HAP-1 (cell line): ENCODE results near the gene ATG2B.

Experiments
- DNase-seq, 2 experiments: peaks; one replicate each; pipeline ENCODE4 v3.0.0-alpha.2; 2016 to 2020; ENCODE audit warnings: low spot score in 2 of 2
- H3K27me3 ChIP-seq: fragments of 250-450 bp; sonication (Bioruptor Pico); 2 replicates; pipeline ENCODE4 v1.5.1; 2020; ENCODE audit warnings: low read depth, mild to moderate bottlenecking, moderate library complexity
- H3K36me3 ChIP-seq: fragments of 250-450 bp; sonication (Bioruptor Pico); replicated peaks from 2 replicates; pipeline ENCODE4 v1.5.1; 2020; ENCODE audit warnings: mild to moderate bottlenecking
- H3K4me1 ChIP-seq: fragments of 250-450 bp; sonication (Bioruptor Pico); 2 replicates; pipeline ENCODE4 v1.5.1; 2020; ENCODE audit warnings: mild to moderate bottlenecking
- H3K4me3 ChIP-seq: fragments of 250-450 bp; sonication (Bioruptor Pico); 2 replicates; pipeline ENCODE4 v1.5.1; 2020; ENCODE audit warnings: mild to moderate bottlenecking, moderate library complexity
- H3K9me3 ChIP-seq: fragments of 250-450 bp; sonication (Bioruptor Pico); 2 replicates; pipeline ENCODE4 v1.5.1; 2020; ENCODE audit warnings: mild to moderate bottlenecking, moderate library complexity
- in situ Hi-C: fragments of 300-500 bp; cut with MboI; formaldehyde crosslinking; loops from 3 replicates; pipeline ENCODE4 v1.14.3; 2020; ENCODE audit warnings: low sequenced_read_pairs, inconsistent platforms, mixed read lengths

Gene ATG2B

DNA sequence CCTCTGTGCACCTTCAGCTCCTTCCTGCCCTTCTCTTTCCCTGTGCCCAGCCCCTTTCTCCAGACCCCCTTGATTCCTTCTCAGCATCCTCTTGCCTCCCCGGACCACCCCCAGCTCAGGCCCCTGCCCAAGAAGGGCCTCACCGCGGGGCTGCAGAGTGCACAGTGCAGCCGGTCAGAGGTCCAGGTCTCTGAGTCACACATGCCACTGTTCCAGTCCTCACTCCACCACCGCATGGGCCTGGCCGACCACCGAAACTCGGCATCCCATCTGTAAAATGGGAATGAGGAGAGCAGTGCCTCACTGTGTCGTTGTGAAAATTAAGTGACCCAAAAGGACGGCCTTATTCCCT is 93.8 kb downstream of the ATG2B start:
- no peak for DNase-seq
- no peaks in the 10 kb centered on the region for H3K4me1 ChIP-seq
- no peaks in the 10 kb centered on the region for H3K9me3 ChIP-seq
- in situ Hi-C loops = loop anchor here (25.0 kb wide), 1 partner anchor 707 kb away; no protein-coding TSS in a partner anchor
- no peaks in the 10 kb centered on the region for H3K27me3 ChIP-seq
- no peak overlapping the region for H3K4me3 ChIP-seq
- H3K36me3 ChIP-seq = no peaks in the 10 kb centered on the region

DNA sequence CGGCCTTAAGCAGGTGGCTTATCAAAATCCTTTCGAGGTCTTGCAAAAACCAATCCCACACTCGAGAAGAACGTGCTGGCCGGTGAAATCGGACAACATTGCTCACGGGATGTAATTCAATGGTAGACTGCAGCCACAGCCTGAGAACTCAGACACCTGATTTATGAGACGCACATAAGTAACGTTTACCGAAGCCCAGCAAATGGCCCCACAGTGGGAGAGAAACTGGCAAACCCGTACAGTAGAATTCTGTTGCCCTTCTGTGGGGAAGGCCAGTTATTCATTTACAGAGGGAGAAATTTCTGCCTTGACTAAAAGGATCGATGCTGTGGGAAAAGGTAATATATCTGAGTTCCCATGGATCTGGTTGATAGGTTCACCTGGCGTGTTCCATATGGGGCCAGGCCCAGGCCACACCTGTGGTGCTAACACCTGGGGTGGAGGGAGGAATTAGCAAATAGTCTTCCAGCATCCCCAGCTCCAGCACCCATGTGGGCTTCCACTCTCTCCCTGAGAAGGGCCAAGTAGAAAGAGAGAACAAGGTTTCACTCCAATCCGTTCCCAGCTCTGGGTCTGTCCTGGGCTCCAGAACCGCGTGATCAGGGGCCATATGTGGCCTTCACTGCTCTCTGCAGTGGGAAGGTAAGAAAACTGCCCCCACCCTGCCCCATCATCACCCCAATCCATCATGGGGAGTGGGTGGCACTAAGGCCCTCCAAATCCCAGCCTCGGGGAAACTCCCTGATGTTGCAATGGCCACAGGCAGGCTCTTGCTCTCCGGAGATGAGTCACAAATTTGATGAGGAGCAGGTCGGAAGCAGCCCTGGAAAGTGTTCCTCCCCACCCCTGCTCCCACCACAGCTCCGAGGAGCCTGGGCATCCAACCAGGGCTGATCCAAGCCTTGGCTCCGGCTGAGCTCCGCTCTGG is 94.4 kb downstream of the ATG2B start:
- H3K36me3 ChIP-seq = no peaks in the 10 kb centered on the region
- in situ Hi-C loops = loop anchor here (25.0 kb wide), 1 partner anchor 706 kb away; no protein-coding TSS in a partner anchor

DNA sequence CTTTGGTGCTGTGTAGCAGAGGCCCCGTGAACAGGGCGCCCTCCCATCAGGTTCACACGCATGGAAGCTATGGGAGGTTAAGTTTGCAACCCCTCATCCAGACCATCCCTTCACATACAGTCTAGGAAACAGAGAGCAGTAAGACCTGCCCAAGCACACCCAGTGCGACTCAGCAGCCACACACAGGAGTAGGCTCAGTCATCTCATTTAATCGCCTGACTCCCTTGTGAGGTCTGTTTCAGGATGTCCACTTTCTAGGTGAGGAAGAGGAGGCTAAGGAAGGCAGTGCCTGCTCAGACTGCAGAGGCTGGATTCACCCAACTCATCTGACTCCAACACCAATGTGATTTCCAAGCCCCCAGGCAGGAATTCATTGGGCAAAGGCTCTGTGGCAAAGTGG is 95.2 kb downstream of the ATG2B start:
- H3K27me3 ChIP-seq = no peaks in the 10 kb centered on the region
- H3K4me1 ChIP-seq = no peaks in the 10 kb centered on the region
- no peaks in the 10 kb centered on the region for H3K9me3 ChIP-seq
- H3K4me3 ChIP-seq = no peak overlapping the region
- no peak for DNase-seq
- in situ Hi-C loops = loop anchor here (25.0 kb wide), 1 partner anchor 706 kb away; no protein-coding TSS in a partner anchor
- H3K36me3 ChIP-seq = no peaks in the 10 kb centered on the region

More for the DNA sequence above, 94.4 kb downstream of the ATG2B start:
- no peak for DNase-seq
- H3K27me3 ChIP-seq = no peaks in the 10 kb centered on the region
- H3K4me1 ChIP-seq = no peaks in the 10 kb centered on the region
- H3K4me3 ChIP-seq = no peak overlapping the region
- no peaks in the 10 kb centered on the region for H3K9me3 ChIP-seq

DNA sequence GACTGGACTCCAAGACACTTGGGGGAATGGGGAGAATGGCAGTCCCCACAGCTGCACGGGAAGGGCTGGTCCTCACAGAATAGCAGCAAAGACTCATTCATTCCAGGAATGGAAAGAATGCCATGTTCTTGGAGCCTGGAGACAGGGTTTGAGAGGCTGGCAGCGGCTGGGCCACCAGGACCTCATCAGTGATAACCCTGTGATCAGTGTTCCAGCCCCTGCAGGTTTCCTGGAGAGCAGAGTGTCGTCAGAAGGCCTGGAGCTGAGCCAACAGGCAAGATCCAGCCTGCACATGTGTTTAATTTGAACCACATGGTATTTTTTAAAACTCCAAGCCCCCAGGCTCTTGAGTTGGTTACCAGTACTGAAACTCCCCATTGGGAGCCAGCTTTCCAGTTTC is 95.8 kb downstream of the ATG2B start:
- Histone ChIP-seq H3K4me1 (no peaks in the 10 kb centered on the region), H3K4me3 (no peak overlapping the region), H3K27me3 (no peaks in the 10 kb centered on the region), H3K36me3 (no peaks in the 10 kb centered on the region), H3K9me3 (no peaks in the 10 kb centered on the region)
- DNase-seq = no peak
- in situ Hi-C loops = loop anchor here (25.0 kb wide), 1 partner anchor 705 kb away; no protein-coding TSS in a partner anchor

DNA sequence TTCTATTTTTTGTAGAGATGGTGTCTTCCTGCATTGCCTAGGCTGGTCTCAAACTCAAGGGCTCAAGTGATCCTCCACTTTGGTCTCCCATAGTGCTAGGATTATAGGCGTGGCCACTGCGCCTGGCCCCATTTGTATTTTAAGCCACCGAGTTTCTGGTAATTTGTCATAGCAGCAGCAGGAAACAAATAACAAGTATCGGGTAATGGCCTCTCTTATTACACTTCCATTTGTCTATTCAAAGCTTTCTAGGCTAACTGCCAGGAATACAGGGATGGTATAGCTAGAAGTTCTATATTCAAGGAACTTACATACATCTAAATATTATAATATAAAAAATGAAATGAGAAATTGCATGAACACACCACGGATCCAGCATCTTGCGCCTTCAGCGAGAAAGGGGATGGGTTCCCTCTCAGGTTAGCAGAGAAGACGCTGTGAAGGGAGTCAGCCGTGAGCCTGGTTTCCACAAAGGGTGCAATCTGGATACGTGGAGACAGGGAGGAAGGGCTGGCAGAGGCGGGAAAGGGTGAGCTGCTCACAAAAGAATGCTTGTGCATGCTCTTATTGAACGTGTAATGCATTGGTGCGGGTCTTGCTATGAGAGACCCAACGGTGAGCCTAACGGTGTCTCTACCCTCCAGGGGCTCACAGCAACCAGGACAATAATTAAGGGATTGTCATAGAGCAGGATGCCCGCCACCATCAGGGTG is 97.6 kb downstream of the ATG2B start:
- H3K9me3 ChIP-seq = no peaks in the 10 kb centered on the region
- in situ Hi-C loops = loop anchor here (25.0 kb wide), 1 partner anchor 703 kb away; no protein-coding TSS in a partner anchor
- no peak overlapping the region for H3K4me3 ChIP-seq
- peaks cover 2% of the 10 kb centered on the region; the same call in 1 of the 2 replicates for H3K27me3 ChIP-seq
- no peaks in the 10 kb centered on the region for H3K36me3 ChIP-seq
- no peak for DNase-seq
- H3K4me1 ChIP-seq = no peaks in the 10 kb centered on the region

DNA sequence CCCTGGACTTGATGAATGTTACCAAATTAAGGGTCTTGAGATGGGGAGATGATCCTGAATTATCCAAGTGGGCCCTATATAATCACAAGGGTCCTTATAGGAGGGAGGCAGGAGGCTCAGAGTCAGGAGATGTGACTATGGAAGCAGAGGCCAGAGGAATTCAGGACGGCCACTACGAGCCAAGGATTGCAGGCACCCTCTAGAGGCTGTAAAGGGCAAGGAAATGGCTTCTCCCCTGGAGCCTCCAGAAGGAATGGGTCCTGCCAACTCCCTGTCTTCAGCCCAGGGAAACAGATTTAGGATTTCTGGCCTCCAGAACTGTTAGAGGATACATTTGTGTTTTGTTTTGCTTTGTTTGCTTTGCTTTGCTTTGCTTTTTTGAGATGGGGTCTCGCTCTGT is 98.3 kb downstream of the ATG2B start:
- Histone ChIP-seq H3K36me3 (no peaks in the 10 kb centered on the region), H3K4me3 (no peak overlapping the region), H3K9me3 (no peaks in the 10 kb centered on the region), H3K4me1 (no peaks in the 10 kb centered on the region), H3K27me3 (peaks cover 2% of the 10 kb centered on the region; the same call in 1 of the 2 replicates)
- in situ Hi-C loops = loop anchor here (25.0 kb wide), 1 partner anchor 703 kb away; no protein-coding TSS in a partner anchor
- no peak for DNase-seq

DNA sequence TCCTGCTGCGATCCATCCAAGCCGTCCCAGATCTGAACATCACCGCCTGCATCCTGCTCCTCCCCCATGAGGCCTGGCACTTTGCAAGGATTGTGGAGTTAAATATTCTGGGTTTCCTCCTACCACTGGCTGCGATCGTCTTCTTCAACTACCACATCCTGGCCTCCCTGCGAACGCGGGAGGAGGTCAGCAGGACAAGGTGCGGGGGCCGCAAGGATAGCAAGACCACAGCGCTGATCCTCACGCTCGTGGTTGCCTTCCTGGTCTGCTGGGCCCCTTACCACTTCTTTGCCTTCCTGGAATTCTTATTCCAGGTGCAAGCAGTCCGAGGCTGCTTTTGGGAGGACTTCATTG is 99.0 kb downstream of the ATG2B start:
- in situ Hi-C loops = loop anchor here (25.0 kb wide), 1 partner anchor 702 kb away; no protein-coding TSS in a partner anchor
- peaks cover 2% of the 10 kb centered on the region; the same call in 1 of the 2 replicates for H3K27me3 ChIP-seq

DNA sequence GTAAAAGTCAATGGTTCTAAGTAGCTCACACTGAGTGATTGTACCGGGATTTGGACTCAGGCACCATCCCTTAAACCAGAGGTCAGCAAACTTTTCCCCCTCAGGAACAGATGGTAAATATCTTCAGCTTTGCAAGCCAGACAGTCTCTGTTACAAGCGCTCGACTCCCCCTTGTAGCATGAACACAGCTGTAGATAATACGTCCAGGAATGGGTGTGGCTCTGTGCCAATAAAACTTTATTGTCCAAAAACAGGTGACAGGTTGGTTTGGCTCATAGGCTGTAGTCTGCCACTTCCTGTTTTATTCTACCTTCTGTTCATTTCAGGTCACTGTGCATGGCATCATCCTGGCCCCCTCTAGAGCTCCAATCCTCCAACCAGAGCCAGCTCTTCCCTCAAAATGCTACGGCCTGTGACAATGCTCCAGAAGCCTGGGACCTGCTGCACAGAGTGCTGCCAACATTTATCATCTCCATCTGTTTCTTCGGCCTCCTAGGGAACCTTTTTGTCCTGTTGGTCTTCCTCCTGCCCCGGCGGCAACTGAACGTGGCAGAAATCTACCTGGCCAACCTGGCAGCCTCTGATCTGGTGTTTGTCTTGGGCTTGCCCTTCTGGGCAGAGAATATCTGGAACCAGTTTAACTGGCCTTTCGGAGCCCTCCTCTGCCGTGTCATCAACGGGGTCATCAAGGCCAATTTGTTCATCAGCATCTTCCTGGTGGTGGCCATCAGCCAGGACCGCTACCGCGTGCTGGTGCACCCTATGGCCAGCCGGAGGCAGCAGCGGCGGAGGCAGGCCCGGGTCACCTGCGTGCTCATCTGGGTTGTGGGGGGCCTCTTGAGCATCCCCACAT is 99.6 kb downstream of the ATG2B start:
- Histone ChIP-seq H3K36me3 (no peaks in the 10 kb centered on the region), H3K4me1 (no peaks in the 10 kb centered on the region), H3K9me3 (no peaks in the 10 kb centered on the region), H3K27me3 (peaks cover 2% of the 10 kb centered on the region), H3K4me3 (no peak overlapping the region)
- in situ Hi-C loops = loop anchor here (25.0 kb wide), 1 partner anchor 701 kb away; no protein-coding TSS in a partner anchor
- no peak for DNase-seq

More for the DNA sequence above, 99.0 kb downstream of the ATG2B start:
- no peaks in the 10 kb centered on the region for H3K9me3 ChIP-seq
- H3K4me1 ChIP-seq = no peaks in the 10 kb centered on the region
- no peak overlapping the region for H3K4me3 ChIP-seq
- DNase-seq = no peak
- H3K36me3 ChIP-seq = no peaks in the 10 kb centered on the region

DNA sequence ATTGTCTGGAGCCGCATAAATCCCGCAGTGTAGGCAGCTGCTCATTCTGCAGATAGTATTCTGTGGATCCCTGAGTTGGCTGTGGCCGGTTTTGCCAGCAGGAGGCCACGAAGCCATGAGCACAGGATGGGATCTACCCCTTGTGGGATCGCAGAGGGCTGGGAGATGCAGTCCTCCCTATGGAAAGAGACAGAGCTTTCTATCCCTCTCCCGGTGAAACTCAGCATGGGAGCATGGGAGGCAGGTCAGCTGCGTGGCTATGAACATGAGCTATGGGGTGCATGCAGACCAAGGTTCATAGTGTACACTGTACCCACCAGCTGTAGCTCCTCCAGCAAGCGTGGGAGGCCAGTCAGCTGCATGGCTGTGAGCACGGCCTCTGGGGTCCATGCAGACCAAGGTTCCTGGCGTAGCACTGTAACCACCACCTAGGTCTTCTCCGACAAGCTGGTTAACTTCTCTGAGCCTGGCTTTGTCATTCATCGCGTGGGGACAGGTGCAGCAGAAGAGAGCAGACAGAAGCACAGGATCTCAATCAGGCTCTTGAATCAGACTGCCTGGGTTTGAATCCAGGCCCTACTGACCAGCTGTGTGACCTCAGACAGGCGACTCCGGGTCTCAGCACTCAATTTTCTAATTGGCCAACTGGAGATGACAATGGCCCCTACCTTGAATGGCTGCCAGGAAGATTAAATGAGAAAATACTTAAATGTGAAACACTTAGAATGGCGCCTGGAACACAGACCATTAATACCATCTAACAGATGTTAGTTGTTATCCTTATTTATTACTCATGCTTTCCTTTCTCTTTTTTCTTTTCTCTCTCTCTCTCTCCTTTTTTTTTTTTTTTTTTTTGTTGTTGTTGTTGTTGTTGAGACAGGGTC is 101.1 kb downstream of the ATG2B start:
- H3K4me1 ChIP-seq = no peaks in the 10 kb centered on the region
- no peak overlapping the region for H3K4me3 ChIP-seq
- no peaks in the 10 kb centered on the region for H3K9me3 ChIP-seq
- H3K36me3 ChIP-seq = no peaks in the 10 kb centered on the region
- no peak for DNase-seq
- in situ Hi-C loops = loop anchor here (25.0 kb wide), 1 partner anchor 700 kb away; no protein-coding TSS in a partner anchor
- peaks cover 2% of the 10 kb centered on the region for H3K27me3 ChIP-seq

DNA sequence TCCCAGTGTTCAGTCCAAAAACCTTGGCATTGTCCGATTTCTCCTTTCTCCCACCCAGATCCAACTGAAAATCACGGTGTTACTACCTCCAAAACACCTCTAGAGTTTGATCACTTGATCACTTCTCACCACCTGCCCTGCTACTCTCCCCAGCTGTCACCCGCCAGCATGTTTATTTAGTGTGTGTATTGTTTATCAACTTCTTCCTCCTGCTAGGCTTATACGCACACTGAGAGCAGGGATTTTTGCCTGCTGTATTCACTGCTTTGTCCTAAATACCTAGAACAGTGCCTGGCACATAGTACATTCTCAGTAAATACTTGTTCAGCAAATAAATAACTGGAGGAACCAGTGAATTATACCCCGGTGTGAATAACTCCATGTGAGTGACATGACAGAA is 102.1 kb downstream of the ATG2B start:
- Histone ChIP-seq H3K4me1 (no peaks in the 10 kb centered on the region), H3K9me3 (no peaks in the 10 kb centered on the region), H3K27me3 (peaks cover 8% of the 10 kb centered on the region), H3K4me3 (no peak overlapping the region), H3K36me3 (no peaks in the 10 kb centered on the region)
- in situ Hi-C loops = loop anchor here (25.0 kb wide), 1 partner anchor 699 kb away; no protein-coding TSS in a partner anchor
- DNase-seq = no peak

DNA sequence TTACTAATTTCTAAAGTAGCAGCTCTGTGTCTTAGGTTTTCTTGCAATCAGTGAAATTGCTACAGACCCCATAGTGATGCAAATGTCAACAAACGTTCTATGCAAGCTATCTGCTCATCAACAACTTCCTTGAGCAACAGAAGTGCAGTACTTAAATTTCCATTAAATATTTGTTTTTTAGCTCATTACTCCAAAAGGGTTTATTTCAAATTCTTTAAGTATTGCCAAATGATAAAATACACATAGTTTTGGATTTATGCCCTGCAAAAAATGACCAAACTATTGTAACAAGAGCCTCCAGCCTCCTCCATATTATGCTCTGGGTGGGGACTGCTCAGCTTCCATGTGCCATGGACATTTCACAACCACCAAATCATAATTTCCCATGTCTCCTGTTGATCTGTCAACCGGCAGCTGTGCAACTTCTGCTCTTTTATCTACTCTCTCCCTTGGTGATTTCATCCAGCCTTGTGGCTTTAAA is 102.8 kb downstream of the ATG2B start:
- Histone ChIP-seq H3K36me3 (no peaks in the 10 kb centered on the region), H3K4me3 (no peak overlapping the region), H3K27me3 (peaks cover 14% of the 10 kb centered on the region), H3K4me1 (no peaks in the 10 kb centered on the region), H3K9me3 (no peaks in the 10 kb centered on the region)
- in situ Hi-C loops = loop anchor here (25.0 kb wide), 1 partner anchor 698 kb away; no protein-coding TSS in a partner anchor
- no peak for DNase-seq

DNA sequence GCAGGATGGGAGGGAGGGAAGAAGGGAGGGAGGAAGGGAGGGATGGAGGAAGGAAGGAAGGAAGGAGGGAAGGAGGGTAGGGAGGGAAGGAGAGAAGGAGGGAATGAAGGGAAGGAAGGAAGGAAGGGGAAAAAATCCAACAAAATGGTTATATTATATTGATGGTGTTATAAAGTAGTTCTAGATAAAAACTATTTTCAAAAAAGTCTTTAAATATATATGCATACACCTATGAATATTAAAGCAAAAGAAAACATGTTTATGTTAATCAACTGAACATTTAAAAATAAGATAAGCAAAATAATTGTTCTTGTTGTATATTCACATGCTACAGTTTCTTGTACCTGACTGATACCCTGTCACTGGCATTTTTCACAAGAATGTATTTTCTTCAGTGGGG is 105.2 kb downstream of the ATG2B start:
- Histone ChIP-seq H3K9me3 (no peaks in the 10 kb centered on the region), H3K27me3 (peaks cover 19% of the 10 kb centered on the region), H3K4me3 (no peak overlapping the region), H3K4me1 (no peaks in the 10 kb centered on the region), H3K36me3 (no peaks in the 10 kb centered on the region)
- in situ Hi-C loops = loop anchor here (25.0 kb wide), 1 partner anchor 696 kb away; no protein-coding TSS in a partner anchor
- DNase-seq = no peak
